ENCODE results near the gene MCUB. TPM values are rescaled to one million over a fixed set of nuclear protein-coding genes. Genes with fewer than 3 reads are reported as not detected.
A peak's percentile ranks its signal among the peaks of the same experiment; 100 is the strongest.

Gene MCUB
- total RNA-seq, 1 donor from 2014 or later, result 7.2 TPM

- peaks cover 17% of the 10 kb centered on the region for H3K9me3 Mint-ChIP-seq (ENCODE audit: low read depth)
- H3K27ac Mint-ChIP-seq (ENCODE audit: unreplicated experiment), result no peak overlapping the region
- H3K36me3 Mint-ChIP-seq (ENCODE audit: low read depth), result peaks cover 6% of the 10 kb centered on the region
- DNase-seq (ENCODE audit: low spot score), result no peak
- TF ChIP-seq CTCF (IDR thresholded peaks at IDR 0.05), result no peak
- no peaks in the 10 kb centered on the region for H3K4me1 Mint-ChIP-seq (ENCODE audit: low read depth)
- H3K27me3 Mint-ChIP-seq (ENCODE audit: low read depth), result no peaks in the 10 kb centered on the region
- H3K4me3 Mint-ChIP-seq (ENCODE audit: unreplicated experiment), result no peak overlapping the region
Observed at GRCh38 chr4:109640644-109641043, 80.6 kb downstream of the MCUB start.

GRCh38 chr4:109645874-109646710, 86.0 kb downstream of the MCUB start:
- H3K4me1 Mint-ChIP-seq (ENCODE audit: low read depth), result peaks cover 7% of the 10 kb centered on the region
- no peak overlapping the region for H3K27ac Mint-ChIP-seq (ENCODE audit: unreplicated experiment)
- no peak for DNase-seq (ENCODE audit: low spot score)
- peaks cover 6% of the 10 kb centered on the region for H3K9me3 Mint-ChIP-seq (ENCODE audit: low read depth)
- TF ChIP-seq CTCF (IDR thresholded peaks at IDR 0.05), result no peak
- no peak overlapping the region for H3K4me3 Mint-ChIP-seq (ENCODE audit: unreplicated experiment)
- H3K27me3 Mint-ChIP-seq (ENCODE audit: low read depth), result no peaks in the 10 kb centered on the region
- peaks cover 4% of the 10 kb centered on the region for H3K36me3 Mint-ChIP-seq (ENCODE audit: low read depth)

- Mint-ChIP-seq H3K27me3 (ENCODE audit: low read depth) (no peaks in the 10 kb centered on the region), H3K4me1 (ENCODE audit: low read depth) (peaks cover 7% of the 10 kb centered on the region), H3K9me3 (ENCODE audit: low read depth) (peaks cover 6% of the 10 kb centered on the region), H3K4me3 (ENCODE audit: unreplicated experiment) (no peak overlapping the region), H3K27ac (ENCODE audit: unreplicated experiment) (peak overlapping the region; percentile 2), H3K36me3 (ENCODE audit: low read depth) (peaks cover 6% of the 10 kb centered on the region)
- DNase-seq (ENCODE audit: low spot score), result no peak
- no peak for TF ChIP-seq CTCF (IDR thresholded peaks at IDR 0.05)
Observed at GRCh38 chr4:109648266-109648996, 88.4 kb downstream of the MCUB start.

- Mint-ChIP-seq H3K9me3 (ENCODE audit: low read depth) (peaks cover 6% of the 10 kb centered on the region), H3K27me3 (ENCODE audit: low read depth) (no peaks in the 10 kb centered on the region), H3K27ac (ENCODE audit: unreplicated experiment) (no peak overlapping the region), H3K36me3 (ENCODE audit: low read depth) (peaks cover 6% of the 10 kb centered on the region), H3K4me3 (ENCODE audit: unreplicated experiment) (no peak overlapping the region), H3K4me1 (ENCODE audit: low read depth) (peaks cover 7% of the 10 kb centered on the region)
- no peak for TF ChIP-seq CTCF (IDR thresholded peaks at IDR 0.05)
- no peak for DNase-seq (ENCODE audit: low spot score)
Observed at GRCh38 chr4:109648997-109649575, 89.0 kb downstream of the MCUB start.

GRCh38 chr4:109649872-109650271, 89.8 kb downstream of the MCUB start:
- H3K36me3 Mint-ChIP-seq (ENCODE audit: low read depth), result peaks cover 6% of the 10 kb centered on the region
- DNase-seq (ENCODE audit: low spot score), result no peak
- peaks cover 6% of the 10 kb centered on the region for H3K9me3 Mint-ChIP-seq (ENCODE audit: low read depth)
- H3K4me3 Mint-ChIP-seq (ENCODE audit: unreplicated experiment), result no peak overlapping the region
- H3K27me3 Mint-ChIP-seq (ENCODE audit: low read depth), result no peaks in the 10 kb centered on the region
- H3K4me1 Mint-ChIP-seq (ENCODE audit: low read depth), result peaks cover 7% of the 10 kb centered on the region
- TF ChIP-seq CTCF (IDR thresholded peaks at IDR 0.05), result no peak
- H3K27ac Mint-ChIP-seq (ENCODE audit: unreplicated experiment), result no peak overlapping the region
